ENCODE results near the gene ILDR1.
"Not testable (repeated sequence)": the region's sequence is repeated elsewhere in the genome, so short reads cannot be mapped to it uniquely, and the experiment has no call there.

The ILDR1 gene

DNA sequence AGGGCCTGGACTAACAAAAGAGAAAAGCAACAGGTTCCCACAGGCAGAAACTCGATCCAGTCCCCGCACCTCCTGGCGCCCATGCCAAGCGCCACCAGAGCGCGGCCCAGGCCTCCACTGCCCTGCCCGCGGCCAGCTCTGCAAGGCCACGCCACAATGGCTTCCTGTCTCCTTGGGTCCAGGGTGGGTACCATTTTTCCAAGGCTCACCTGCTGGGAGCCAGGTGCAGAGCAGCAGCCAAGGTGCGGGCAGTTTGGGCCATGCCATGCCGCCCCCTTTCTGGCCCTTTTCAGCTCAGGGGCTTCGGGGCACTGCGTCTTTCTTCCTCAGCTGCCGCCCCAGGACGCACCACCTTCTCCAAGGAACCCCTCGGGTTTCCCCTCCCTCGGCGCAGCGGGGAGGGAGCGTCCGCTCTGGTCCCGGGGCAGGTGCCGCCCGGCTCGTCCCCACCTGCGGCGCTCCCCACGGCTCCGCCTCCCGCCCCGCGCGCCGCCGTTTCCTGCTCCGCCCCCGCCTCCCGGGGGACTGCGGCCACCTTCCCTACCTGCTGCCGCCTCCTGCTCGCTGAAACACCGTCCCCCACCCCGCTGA is at the start of gene ILDR1:
Gene ILDR1, minus strand, starts transcription at position 437 of the 591 bp plus-strand sequence. Its CDS starts 170 bp downstream, at position 267.
- Histone ChIP-seq H3K4me1 (ENCODE audit: insufficient read depth, low read length) (peaks cover 5% of the 10 kb centered on the region), H3K9me3 (ENCODE audit: low read length) (no peaks in the 10 kb centered on the region), H2AFZ (ENCODE audit: low read depth, low read length) (peak within 1 kb of the TSS; percentile 54), H3K4me3 (ENCODE audit: low read length) (no peak within 1 kb of the TSS), H3K27me3 (ENCODE audit: insufficient read depth, low read length) (peaks cover 22% of the 10 kb centered on the region), H3K36me3 (ENCODE audit: insufficient read depth, low read length) (no peaks in the 10 kb centered on the region)

DNA sequence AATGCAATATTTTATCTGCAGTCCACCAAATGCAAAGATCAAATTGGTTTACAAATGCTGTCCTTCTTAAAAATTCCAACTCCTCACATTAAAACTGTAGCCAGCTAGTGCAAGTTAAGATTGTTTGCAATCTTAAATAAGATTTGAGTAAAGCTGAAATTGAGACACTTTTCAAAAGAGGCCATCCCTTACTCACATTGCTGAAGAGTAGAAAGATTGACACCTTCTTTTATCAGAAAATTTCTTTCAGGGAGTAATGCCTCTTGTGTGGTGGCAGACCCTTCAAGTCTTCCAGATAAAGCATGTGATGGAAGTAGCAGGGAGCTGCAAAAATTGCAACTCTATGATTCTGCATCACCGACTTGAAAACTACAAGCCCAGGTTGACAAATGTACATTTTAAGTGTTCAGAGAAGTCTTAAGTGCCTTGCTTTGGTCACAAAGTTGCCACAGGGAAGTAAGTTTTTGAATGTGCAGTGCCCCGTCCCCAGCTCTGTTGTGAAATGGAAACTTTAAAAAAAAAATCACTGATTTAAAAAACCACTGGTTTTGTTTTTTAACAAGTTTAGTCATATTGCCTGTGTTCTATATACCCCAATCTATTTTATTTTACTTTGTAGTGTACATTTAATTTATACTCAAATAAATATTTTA is 45.7 kb upstream of the ILDR1 start:
- no peak overlapping the region for H3K4me3 ChIP-seq (ENCODE audit: low read length)
- peaks cover 13% of the 10 kb centered on the region for H3K4me1 ChIP-seq (ENCODE audit: insufficient read depth, low read length)
- no peaks in the 10 kb centered on the region for H3K27me3 ChIP-seq (ENCODE audit: insufficient read depth, low read length)
- no peaks in the 10 kb centered on the region for H3K36me3 ChIP-seq (ENCODE audit: insufficient read depth, low read length)
- no peaks in the 10 kb centered on the region for H3K9me3 ChIP-seq (ENCODE audit: low read length)
- peak overlapping the region; percentile 2 for H2AFZ ChIP-seq (ENCODE audit: low read depth, low read length)

DNA sequence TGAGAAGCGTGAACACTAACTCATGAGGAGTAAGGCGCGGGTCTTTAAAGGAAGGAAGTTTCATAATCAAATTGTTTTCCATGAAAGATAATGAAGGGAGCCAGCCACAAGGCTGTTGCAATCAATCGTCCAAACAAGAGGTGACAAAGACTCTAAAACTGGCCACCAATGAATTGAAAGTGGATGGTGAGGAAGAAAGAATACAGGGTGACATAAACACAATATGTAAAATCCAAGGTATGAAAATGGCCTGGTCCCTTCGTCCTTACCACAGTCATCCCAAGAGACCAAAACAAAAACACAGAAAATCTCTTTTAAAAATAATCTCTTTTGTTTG is 45.1 kb upstream of the ILDR1 start:
- Histone ChIP-seq H2AFZ (ENCODE audit: low read depth, low read length) (no peak overlapping the region), H3K4me1 (ENCODE audit: insufficient read depth, low read length) (peaks cover 13% of the 10 kb centered on the region), H3K9me3 (ENCODE audit: low read length) (no peaks in the 10 kb centered on the region), H3K4me3 (ENCODE audit: low read length) (no peak overlapping the region), H3K36me3 (ENCODE audit: insufficient read depth, low read length) (no peaks in the 10 kb centered on the region), H3K27me3 (ENCODE audit: insufficient read depth, low read length) (no peaks in the 10 kb centered on the region)

DNA sequence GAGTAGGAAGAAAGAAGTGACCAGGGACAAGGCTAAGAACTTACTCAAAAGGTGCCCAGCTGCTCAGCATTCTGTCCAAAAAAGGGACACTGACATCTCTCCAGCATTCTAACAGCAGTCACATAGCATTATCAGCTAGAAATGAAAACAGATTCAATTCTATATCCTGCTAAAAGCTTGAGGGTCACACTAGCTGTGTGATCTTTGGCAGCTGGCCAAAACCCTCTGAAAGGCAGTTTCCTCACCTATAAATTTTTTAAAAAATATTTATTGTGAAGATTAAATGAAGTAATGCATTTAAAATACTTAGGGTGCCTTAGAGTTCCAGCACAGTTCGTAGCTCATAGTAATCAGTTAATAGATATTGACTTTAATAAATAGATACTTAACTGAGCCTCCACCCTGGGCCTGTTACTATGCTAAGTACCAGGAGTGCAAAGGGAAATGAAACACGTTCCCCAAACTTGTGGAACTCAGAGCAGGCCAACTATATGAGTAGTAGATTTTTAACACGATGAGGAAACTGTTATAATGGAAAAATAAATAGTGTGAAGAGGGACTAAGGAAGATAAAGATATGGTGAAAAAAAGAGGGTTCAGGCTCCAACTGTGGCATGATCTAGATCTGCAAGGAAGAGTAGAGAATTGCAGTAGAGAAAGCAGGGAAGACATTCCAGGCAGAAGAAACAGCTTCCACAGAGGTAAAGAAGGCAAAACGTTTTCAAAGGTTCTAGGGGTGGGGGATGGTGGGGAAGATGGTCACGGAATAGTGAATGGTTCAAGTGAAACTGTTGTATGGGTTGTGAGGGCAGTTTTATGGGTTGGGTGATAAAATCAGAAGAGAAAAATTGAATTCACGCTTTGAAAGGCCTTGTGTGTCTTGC is 44.5 kb upstream of the ILDR1 start:
- Histone ChIP-seq H3K4me1 (ENCODE audit: insufficient read depth, low read length) (peaks cover 13% of the 10 kb centered on the region), H3K27me3 (ENCODE audit: insufficient read depth, low read length) (no peaks in the 10 kb centered on the region), H2AFZ (ENCODE audit: low read depth, low read length) (no peak overlapping the region), H3K4me3 (ENCODE audit: low read length) (no peak overlapping the region), H3K36me3 (ENCODE audit: insufficient read depth, low read length) (no peaks in the 10 kb centered on the region), H3K9me3 (ENCODE audit: low read length) (no peaks in the 10 kb centered on the region)

DNA sequence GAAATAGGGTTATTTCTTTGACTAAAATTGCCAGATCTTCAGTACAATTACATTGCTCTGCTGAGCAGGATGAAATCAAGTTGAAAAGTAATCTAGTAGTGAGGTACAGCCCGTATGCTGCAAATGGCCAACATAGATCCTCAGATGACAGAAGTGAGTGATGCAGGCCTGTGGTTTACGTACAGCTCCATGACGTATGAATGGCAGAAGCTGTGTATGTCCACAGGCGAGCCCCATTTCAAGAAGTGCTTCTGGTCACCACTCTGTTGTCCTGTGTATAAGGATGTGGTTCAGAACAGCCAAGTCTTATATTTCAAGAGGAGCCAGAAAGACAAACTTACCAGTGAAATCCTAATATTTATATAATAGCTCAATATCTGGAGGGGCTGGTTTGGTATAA is 42.3 kb upstream of the ILDR1 start:
- H2AFZ ChIP-seq (ENCODE audit: low read depth, low read length): no peak overlapping the region
- H3K27me3 ChIP-seq (ENCODE audit: insufficient read depth, low read length): no peaks in the 10 kb centered on the region
- H3K9me3 ChIP-seq (ENCODE audit: low read length): no peaks in the 10 kb centered on the region
- H3K36me3 ChIP-seq (ENCODE audit: insufficient read depth, low read length): no peaks in the 10 kb centered on the region
- no peak overlapping the region for H3K4me3 ChIP-seq (ENCODE audit: low read length)
- peaks cover 13% of the 10 kb centered on the region for H3K4me1 ChIP-seq (ENCODE audit: insufficient read depth, low read length)

DNA sequence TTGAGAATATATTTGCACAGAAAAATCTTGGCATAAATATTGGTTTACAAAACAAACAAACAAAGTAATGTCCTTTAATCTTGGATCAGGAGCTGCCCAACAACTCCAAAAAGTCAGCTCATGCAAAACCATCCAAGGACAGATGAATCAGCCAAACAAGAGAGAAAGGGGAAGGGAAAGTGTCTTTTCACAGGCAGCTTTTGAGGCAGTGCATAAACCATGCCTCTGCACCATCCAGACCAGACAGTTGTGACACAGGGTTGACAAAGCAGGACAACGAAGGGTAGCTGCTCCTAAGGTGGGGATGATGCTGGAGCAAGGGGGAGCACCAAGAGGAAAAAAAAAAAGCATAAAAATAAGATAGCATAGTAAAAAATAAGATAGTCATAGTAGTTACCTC is 41.9 kb upstream of the ILDR1 start:
- no peak overlapping the region for H3K4me3 ChIP-seq (ENCODE audit: low read length)
- H2AFZ ChIP-seq (ENCODE audit: low read depth, low read length): no peak overlapping the region
- no peaks in the 10 kb centered on the region for H3K9me3 ChIP-seq (ENCODE audit: low read length)
- H3K4me1 ChIP-seq (ENCODE audit: insufficient read depth, low read length): peaks cover 13% of the 10 kb centered on the region
- no peaks in the 10 kb centered on the region for H3K36me3 ChIP-seq (ENCODE audit: insufficient read depth, low read length)
- no peaks in the 10 kb centered on the region for H3K27me3 ChIP-seq (ENCODE audit: insufficient read depth, low read length)

DNA sequence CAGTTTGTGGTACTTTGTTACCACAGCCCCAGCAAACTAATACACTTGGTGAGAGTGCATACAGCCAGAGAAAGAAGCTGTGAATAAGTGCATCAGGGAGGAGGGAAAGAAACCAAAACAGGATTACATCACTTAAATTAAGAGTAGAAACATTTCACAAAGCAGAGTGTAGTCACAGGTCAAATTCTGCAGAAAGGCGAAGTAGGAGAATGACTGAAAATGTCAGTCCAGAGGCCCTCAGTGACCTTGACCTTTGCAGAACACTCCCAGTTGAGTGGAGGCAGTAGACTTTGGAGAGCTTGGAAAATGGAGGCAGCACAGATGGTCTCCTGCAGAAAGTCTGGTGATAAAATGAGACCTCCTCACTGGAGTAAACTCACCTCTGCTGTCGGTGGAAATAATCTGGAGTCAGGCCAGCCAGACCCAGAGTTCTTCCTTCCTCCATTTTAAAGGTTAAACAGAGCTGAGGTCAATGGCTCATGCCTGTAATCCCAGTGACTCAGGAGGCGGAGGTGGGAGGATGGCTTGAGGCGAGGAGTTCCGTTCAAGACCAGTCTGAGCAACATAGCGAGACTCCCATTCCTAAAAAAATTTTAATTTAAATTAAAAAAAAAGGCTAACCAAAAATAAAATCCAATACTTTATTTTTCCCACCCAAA is 38.1 kb upstream of the ILDR1 start:
- Histone ChIP-seq H3K4me3 (ENCODE audit: low read length) (no peak overlapping the region), H3K9me3 (ENCODE audit: low read length) (no peaks in the 10 kb centered on the region), H3K27me3 (ENCODE audit: insufficient read depth, low read length) (no peaks in the 10 kb centered on the region), H2AFZ (ENCODE audit: low read depth, low read length) (no peak overlapping the region), H3K4me1 (ENCODE audit: insufficient read depth, low read length) (peaks cover 2% of the 10 kb centered on the region), H3K36me3 (ENCODE audit: insufficient read depth, low read length) (no peaks in the 10 kb centered on the region)

DNA sequence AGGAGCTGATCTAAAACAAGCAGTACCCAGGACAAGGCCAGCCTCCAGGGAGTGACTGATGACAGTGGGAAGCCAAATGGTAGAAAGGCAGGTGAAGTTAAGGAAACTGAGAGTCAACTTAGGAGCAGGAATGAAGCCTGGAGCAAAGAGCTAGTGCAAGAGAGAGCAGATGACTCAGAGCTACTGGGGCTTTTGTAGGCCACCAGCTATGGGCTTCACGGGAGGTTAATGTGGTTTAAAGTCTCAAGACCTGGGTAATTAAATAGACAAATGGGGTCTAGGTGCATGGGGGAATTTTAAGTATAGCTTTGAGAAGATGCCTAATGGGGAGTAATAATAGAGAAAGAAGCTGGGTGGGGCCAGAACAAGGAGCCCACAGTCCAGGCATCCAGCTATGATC is 36.2 kb upstream of the ILDR1 start:
- Histone ChIP-seq H3K9me3 (ENCODE audit: low read length) (no peaks in the 10 kb centered on the region), H3K36me3 (ENCODE audit: insufficient read depth, low read length) (no peaks in the 10 kb centered on the region), H3K4me3 (ENCODE audit: low read length) (no peak overlapping the region), H3K4me1 (ENCODE audit: insufficient read depth, low read length) (peaks cover 2% of the 10 kb centered on the region), H2AFZ (ENCODE audit: low read depth, low read length) (no peak overlapping the region), H3K27me3 (ENCODE audit: insufficient read depth, low read length) (no peaks in the 10 kb centered on the region)

DNA sequence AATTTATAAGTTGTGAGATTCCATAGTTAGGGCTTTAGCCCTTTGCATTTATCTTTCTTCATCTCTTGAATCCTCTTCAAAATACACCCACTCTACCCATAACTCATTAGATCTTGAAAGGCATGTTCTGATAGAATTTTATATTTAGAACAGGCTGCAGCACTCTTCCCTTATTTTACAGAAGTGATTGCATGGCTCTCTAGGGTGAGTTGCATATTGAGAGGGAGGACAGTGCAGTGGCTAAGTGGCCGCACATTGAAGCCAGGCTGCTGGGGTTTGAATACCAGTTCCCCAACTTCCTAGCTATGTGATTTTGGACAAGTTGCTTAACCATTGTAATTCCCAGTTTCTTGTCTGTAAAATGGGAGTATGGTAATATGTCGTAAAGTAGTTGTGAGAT is 35.6 kb upstream of the ILDR1 start:
- no peaks in the 10 kb centered on the region for H3K9me3 ChIP-seq (ENCODE audit: low read length)
- no peaks in the 10 kb centered on the region for H3K27me3 ChIP-seq (ENCODE audit: insufficient read depth, low read length)
- H3K4me1 ChIP-seq (ENCODE audit: insufficient read depth, low read length): peaks cover 2% of the 10 kb centered on the region
- no peak overlapping the region for H2AFZ ChIP-seq (ENCODE audit: low read depth, low read length)
- no peak overlapping the region for H3K4me3 ChIP-seq (ENCODE audit: low read length)
- H3K36me3 ChIP-seq (ENCODE audit: insufficient read depth, low read length): no peaks in the 10 kb centered on the region

DNA sequence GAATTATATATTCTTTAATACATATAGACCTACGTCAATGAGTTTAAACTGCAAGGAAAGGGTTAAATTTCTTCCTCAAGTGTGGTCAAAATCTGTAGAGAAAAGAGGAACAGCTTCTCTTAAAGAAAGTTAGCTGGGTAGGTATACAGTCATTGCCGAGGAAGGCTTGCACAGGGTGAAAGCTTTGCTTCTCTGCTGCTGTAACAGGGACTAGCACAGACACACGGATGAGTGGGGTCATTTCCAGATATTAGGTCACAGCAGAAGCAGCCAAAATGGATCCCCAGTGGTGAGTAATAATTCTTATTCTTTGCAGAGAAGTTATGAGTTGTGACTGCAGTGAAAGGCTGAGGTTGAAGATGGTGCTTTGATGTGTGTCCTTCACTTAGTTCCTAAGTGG is 33.2 kb upstream of the ILDR1 start, which contains the start of gene CD86:
Gene CD86, plus strand, starts transcription at position 148 of the 400 bp plus-strand sequence. Its CDS starts 128 bp downstream, at position 276.
- no peak within 1 kb of the TSS for H3K4me3 ChIP-seq (ENCODE audit: low read length)
- H3K36me3 ChIP-seq (ENCODE audit: insufficient read depth, low read length): no peaks in the 10 kb centered on the region
- H3K27me3 ChIP-seq (ENCODE audit: insufficient read depth, low read length): no peaks in the 10 kb centered on the region
- H3K4me1 ChIP-seq (ENCODE audit: insufficient read depth, low read length): peaks cover 2% of the 10 kb centered on the region
- H3K9me3 ChIP-seq (ENCODE audit: low read length): no peaks in the 10 kb centered on the region
- no peak within 1 kb of the TSS for H2AFZ ChIP-seq (ENCODE audit: low read depth, low read length)

DNA sequence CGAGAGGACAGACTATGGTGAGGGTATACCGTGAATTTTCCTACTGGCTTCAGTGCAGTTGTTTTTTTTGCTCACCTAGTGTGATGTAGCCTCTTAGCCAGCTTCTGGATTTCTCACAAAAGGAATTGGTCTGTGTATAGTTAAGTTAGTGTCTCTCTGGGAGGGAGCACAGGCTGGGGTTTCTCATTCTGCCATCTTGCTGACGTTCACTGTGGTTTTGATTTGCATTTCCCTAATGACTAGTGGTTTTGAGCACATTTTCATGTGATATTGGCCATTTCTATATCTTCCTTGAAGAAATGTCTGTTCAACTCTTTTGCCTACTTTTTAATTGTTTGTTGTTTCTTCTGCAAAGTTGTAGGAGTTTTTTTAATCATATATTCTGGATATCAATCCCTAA is 30.9 kb upstream of the ILDR1 start:
- no peak overlapping the region for H2AFZ ChIP-seq (ENCODE audit: low read depth, low read length)

DNA sequence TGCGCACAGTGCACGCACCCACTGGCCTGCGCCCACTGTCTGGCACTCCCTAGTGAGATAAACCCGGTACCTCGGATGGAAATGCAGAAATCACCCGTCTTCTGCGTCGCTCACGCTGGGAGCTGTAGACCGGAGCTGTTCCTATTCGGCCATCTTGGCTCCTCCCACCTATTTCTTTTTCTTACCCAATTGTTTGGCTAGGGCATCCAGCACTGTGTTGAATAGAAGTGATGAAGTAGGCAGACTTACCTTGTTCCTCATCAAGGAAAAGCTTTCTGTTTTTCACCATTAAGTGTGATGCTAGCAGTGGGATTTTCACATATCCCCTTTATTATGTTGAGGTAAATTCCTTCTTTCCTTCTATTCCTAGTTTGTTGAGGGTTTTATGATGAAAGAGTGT is 25.7 kb upstream of the ILDR1 start:
- H3K9me3 ChIP-seq (ENCODE audit: low read length); H3K4me1 ChIP-seq (ENCODE audit: insufficient read depth, low read length); H3K36me3 ChIP-seq (ENCODE audit: insufficient read depth, low read length); H2AFZ ChIP-seq (ENCODE audit: low read depth, low read length); H3K4me3 ChIP-seq (ENCODE audit: low read length); H3K27me3 ChIP-seq (ENCODE audit: insufficient read depth, low read length): not testable (repeated sequence)

More for the DNA sequence above, 30.9 kb upstream of the ILDR1 start:
- Histone ChIP-seq H3K27me3 (ENCODE audit: insufficient read depth, low read length) (no peaks in the 10 kb centered on the region), H3K4me1 (ENCODE audit: insufficient read depth, low read length) (peaks cover 2% of the 10 kb centered on the region), H3K9me3 (ENCODE audit: low read length) (no peaks in the 10 kb centered on the region), H3K36me3 (ENCODE audit: insufficient read depth, low read length) (no peaks in the 10 kb centered on the region), H3K4me3 (ENCODE audit: low read length) (no peak overlapping the region)

DNA sequence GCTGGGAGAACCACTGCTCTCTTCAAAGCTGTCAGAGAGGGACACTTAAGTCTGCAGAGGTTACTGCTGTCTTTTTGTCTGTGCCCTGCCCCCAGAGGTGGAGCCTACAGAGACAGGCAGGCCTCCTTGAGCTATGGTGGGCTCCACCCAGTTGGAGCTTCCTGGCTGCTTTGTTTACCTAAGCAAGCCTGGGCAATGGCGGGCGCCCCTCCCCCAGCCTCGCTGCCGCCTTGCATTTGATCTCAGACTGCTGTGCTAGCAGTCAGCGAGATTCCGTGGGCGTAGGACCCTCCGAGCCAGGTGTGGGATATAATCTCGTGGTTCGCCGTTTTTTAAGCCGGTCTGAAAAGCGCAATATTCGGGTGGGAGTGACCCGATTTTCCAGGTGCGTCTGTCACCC is 25.2 kb upstream of the ILDR1 start:
- not testable (repeated sequence) for H3K36me3 ChIP-seq (ENCODE audit: insufficient read depth, low read length); H3K27me3 ChIP-seq (ENCODE audit: insufficient read depth, low read length); H3K9me3 ChIP-seq (ENCODE audit: low read length); H3K4me1 ChIP-seq (ENCODE audit: insufficient read depth, low read length); H3K4me3 ChIP-seq (ENCODE audit: low read length); H2AFZ ChIP-seq (ENCODE audit: low read depth, low read length)

All from neuron (in vitro differentiated cells).